GM18907 (cell line): ENCODE data around the gene ABCG2.
"Not testable (repeated sequence)": the region's sequence is repeated elsewhere in the genome, so short reads cannot be mapped to it uniquely, and the experiment has no call there.

Source experiments
- ATAC-seq: cut with Tn5 transposase; IDR thresholded peaks from one replicate; pipeline ENCODE4 v1.9.1; 2021; ENCODE audit warnings: mild to moderate bottlenecking, moderate library complexity; ENCODE audit not compliant: unreplicated experiment

The ABCG2 gene

GRCh38 chr4:88119943-88120342, 38.5 kb downstream of the ABCG2 start:
- ATAC-seq: no peak

- no peak for ATAC-seq
Measured at GRCh38 chr4:88115587-88115986, 42.9 kb downstream of the ABCG2 start.

- ATAC-seq: no peak
Measured at GRCh38 chr4:88112856-88113255, 45.6 kb downstream of the ABCG2 start.

GRCh38 chr4:88110826-88111225, 47.6 kb downstream of the ABCG2 start:
- ATAC-seq: no peak

GRCh38 chr4:88109123-88109881, 49.1 kb downstream of the ABCG2 start:
- no peak for ATAC-seq

GRCh38 chr4:88108747-88109122, 49.7 kb downstream of the ABCG2 start:
- ATAC-seq: no peak

GRCh38 chr4:88108108-88108465, 50.4 kb downstream of the ABCG2 start:
- not testable (repeated sequence) for ATAC-seq

GRCh38 chr4:88107406-88108107, 50.9 kb downstream of the ABCG2 start:
- no peak for ATAC-seq

- no peak for ATAC-seq
Measured at GRCh38 chr4:88106205-88106604, 52.2 kb downstream of the ABCG2 start.

GRCh38 chr4:88104902-88105610, 53.4 kb downstream of the ABCG2 start:
- ATAC-seq: no peak

- no peak for ATAC-seq
Measured at GRCh38 chr4:88102026-88102425, 56.4 kb downstream of the ABCG2 start.

- ATAC-seq: no peak
Measured at GRCh38 chr4:88101165-88101564, 57.3 kb downstream of the ABCG2 start.

GRCh38 chr4:88098993-88099752, 59.3 kb downstream of the ABCG2 start:
- no peak for ATAC-seq

GRCh38 chr4:88097781-88098180, 60.7 kb downstream of the ABCG2 start:
- no peak for ATAC-seq

- ATAC-seq: no peak
Measured at GRCh38 chr4:88097301-88097700, 61.1 kb downstream of the ABCG2 start.

- ATAC-seq: no peak
Measured at GRCh38 chr4:88093874-88094273, 64.6 kb downstream of the ABCG2 start.

- no peak for ATAC-seq
Measured at GRCh38 chr4:88091378-88091777, 67.1 kb downstream of the ABCG2 start.

- ATAC-seq: no peak
Measured at GRCh38 chr4:88090898-88091297, 67.5 kb downstream of the ABCG2 start.

GRCh38 chr4:88087004-88087403, 71.4 kb downstream of the ABCG2 start:
- ATAC-seq: no peak

GRCh38 chr4:88080626-88081025, 77.8 kb downstream of the ABCG2 start:
- ATAC-seq: no peak

- no peak for ATAC-seq
Measured at GRCh38 chr4:88078579-88078978, 79.9 kb downstream of the ABCG2 start.
